DMS 273 (cell line): ENCODE data around the gene SLC2A5.

Experiments used
- DNase-seq: peaks from one replicate; lab custom pipeline; 2025; ENCODE audit not compliant: unreplicated experiment; lab: John Stamatoyannopoulos, UW

SLC2A5 gene

GRCh38 chr1:9093581-9093980, 24.1 kb upstream of the SLC2A5 start:
- DNase-seq = no peak

DNA sequence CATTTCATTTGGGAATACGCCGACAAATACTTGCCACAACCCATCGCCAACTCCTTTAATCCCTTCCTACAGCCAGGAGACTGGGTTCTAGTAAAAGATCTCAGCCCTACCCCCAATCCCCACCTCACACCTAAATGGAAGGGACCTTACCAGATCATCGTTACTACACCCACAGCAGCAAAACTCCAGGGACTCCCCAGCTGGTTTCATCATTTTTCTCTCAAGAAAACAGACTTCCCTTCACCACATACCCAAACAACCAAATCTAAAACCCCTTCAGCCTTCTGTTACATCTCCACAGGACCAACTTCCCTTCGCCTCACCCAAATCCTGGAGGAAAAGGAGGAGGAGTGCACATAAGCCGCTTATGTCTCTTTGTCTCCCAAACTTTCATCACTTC, 23.7 kb upstream of the SLC2A5 start:
- DNase-seq = no peak

DNA sequence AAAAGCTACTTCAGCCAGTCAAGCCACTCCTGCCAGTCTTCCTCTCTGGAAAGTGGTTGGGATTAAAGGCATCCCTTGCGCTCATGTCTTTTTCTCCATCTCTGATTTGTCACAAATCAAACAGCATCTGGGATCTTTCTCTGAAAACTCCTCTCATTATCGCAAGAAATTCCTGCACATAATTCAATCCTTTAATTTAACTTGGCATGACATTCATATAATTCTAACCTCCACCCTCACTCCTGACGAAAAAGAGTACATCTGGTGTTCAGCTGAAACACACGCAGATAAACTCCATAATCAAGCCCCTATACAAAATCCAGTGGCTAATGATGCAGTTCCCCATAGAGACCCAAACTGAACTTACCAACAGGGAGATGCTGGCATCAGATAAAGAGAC, 19.4 kb upstream of the SLC2A5 start:
- DNase-seq = no peak

DNA sequence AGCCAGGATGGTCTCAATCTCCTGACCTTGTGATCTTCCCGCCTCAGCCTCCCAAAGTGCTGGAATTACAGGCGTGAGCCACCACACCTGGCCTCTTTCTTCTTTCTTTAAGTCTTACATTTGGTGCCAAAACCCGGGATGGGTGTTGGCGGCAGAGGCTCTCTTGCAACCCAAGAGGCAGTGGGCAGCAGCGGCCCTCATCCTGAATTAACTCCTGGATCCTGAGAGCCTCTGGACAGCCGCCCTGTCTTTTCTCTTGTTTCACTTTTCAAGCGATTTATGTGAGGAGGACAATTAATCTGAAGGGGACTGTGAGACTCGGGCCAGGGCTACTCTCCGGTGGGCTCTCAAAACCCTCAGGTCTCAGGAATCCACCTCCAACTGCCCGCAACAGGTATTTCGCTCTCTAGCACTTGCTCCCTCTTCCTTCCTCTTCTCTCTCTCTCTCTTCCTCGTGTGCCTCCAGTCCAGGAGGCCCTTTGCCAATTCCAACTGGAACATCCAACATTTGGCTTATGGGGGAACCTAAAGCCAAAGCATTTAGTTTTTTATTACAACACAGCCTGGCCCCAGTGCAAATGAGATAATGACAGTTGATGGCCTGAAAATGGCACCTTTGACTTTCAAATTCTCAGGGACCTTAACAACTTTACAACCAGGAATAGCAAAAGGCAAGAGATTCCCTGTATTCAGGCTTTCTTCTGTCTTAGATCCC, 18.1 kb upstream of the SLC2A5 start:
- DNase-seq = no peak

DNA sequence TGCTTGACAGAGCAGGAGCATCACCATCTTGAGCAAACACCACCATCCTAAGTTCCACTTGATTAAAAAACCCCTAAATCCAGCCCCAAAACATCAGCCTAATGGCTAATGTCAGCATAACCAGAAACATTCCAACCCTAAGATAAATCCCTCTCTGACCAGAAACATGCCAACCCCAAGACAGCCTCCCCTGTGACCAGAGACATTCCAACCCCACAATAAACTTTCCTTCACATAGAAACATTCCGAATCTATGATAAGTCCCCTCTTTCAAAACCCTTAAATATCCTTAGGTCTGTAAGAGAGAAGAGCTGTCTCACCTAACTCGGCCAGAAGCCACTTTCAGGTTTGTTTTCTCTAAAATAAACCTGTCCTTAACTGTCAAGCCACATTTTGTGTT, 17.4 kb upstream of the SLC2A5 start:
- no peak for DNase-seq

DNA sequence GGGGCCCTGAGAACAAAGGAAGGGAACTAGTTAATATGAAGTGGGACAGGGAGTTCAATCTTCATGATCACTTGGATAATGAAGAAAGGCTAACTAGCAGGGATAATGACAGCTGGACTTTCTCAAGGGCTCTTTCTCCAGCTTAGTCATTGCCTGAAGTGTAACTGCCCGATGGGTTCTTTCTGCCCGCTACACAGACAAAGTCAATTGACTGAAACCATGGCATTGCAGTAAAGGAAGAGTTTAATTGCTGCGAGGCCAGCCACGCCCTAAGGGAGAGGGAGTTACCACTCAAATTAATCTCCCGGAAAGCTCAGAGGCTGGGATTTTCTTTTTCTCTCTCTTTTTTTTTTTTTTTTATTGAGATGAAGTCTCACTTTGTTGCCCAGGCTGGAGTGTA, 16.6 kb upstream of the SLC2A5 start:
- DNase-seq = no peak

GRCh38 chr1:9085306-9085940, 16.0 kb upstream of the SLC2A5 start:
- DNase-seq = no peak

GRCh38 chr1:9084906-9085305, 15.5 kb upstream of the SLC2A5 start:
- no peak for DNase-seq

DNA sequence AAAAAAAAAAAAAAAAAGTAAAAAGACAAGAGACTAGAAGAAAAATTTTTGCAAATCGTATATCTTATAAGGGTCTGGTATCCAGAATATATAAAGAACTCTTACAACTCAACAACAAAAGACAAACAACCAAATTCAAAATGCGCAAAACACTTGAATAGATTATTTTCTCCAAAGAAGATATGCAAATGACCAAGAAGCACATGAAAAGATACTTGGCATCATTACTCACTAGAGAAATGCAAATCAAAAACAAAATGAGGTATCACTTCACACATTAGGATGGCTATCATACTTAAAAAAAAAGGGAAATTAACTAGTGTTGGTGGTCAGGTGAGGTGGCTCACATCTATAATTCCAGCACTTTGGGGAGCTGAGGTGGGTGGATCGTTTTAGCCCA, 12.0 kb upstream of the SLC2A5 start:
- no peak for DNase-seq

GRCh38 chr1:9080705-9081291, 11.4 kb upstream of the SLC2A5 start:
- no peak for DNase-seq

- DNase-seq = no peak
Observed at GRCh38 chr1:9079988-9080704, 10.7 kb upstream of the SLC2A5 start.

GRCh38 chr1:9078752-9079500, 9.5 kb upstream of the SLC2A5 start:
- no peak for DNase-seq

DNA sequence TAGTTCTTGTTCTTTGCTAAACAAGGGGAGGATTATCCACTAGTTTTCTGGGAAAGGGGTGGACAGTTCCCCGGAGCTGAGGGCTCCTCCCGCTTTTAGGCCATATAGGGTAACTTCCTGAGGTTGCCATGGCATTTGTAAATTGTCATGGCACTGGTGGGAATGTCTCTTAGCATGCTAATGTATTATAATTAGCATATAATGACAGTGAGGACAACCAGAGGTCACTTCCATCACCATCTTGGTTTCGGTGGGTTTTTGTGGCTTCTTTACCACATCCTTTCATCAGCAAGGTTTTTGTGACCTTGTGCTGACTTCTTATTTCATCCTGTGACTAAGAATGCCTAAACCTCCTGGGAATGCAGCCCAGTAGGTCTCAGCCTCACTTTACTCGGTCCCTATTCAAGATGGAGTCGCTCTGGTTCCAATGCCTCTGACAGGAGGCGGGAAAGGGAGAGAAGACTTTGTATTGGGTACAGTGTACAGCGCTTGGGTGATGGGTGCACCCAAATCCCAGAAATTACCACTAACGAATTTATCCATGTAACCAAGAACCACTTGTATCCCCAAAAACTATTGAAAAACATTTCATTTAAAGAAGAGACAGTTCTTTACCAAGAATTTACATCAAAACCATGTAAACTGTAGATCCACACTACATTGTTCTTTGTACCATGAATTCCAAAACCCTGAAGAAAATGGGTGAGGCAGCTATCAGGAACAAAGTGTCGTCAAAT, 8.7 kb upstream of the SLC2A5 start:
- DNase-seq = no peak

DNA sequence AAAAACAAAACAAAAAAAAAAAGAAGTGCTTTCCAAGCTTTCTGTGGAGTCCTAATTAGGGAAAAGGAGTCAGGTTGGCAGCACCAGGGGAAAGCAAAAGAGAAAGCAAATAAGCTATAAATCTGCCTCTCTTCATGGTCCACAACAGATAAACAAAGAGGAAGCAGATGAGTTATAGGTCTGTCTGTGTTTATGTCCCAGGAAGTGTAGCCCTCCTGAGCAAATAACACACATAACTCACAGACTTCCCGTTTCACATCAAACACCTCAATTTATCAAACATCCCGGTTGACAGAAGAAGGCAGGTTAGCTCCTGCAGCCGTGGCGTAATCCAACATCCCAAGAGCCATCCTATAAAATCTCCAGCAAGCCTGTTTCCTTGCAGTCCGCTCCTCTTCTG, 5.6 kb upstream of the SLC2A5 start:
- no peak for DNase-seq

DNA sequence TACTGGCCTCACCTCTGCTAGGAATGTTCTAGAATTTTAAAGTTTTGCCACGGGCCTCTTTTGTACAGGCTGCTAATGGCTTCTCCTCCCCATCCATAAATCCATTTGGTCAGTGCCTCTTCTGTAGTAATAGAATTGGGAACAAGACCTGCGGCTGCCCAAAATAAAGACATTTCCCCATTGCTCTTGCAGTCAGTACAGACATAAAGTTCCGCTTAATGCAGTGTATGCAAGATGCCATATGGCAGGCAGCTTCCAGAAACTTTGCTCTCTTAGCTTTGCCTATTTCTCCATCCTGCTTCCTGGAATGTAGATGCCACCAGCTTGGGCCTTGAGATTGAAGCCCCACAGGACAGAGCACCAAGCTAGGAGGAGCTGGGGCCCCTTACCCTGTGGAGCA, 3.7 kb upstream of the SLC2A5 start:
- no peak for DNase-seq

DNA sequence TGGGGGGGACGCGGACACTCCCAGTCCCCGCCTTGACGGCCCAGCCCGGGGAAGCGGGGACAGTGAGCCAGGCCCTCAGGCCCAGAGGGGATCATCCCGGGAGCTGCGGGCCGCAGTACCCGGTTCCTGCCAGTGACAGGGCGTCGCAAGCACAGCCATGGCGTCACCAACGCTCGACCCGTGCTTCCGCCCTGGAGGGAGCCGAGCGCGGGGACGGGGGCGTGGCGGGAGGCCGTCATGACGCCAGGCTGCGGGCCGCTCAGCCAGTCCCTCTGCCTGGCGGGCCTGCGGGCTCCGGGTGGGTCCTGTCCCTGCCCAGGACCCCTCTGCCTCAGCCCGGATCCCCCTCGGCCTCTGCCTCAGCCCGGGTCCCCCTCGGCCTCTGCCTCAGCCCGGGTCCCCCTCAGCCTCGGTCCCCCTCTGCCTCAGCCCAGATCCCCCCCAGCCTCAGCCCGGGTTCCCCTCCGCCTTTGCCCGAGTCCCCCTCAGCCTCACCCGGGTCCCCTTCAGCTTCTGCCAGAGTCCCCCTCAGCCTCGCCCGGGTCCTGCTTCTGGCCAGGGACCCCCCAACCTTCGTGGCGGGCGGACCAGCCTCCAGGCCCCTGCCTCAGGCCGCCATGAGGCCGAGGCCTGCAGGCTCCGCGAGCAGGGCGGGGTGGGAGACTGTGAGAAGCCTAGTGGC, 2.3 kb upstream of the SLC2A5 start:
- no peak for DNase-seq

GRCh38 chr1:9070486-9070885, 1.1 kb upstream of the SLC2A5 start:
- no peak for DNase-seq

- DNase-seq = no peak
Observed at GRCh38 chr1:9068981-9069325, 482 bp downstream of the SLC2A5 start.

DNA sequence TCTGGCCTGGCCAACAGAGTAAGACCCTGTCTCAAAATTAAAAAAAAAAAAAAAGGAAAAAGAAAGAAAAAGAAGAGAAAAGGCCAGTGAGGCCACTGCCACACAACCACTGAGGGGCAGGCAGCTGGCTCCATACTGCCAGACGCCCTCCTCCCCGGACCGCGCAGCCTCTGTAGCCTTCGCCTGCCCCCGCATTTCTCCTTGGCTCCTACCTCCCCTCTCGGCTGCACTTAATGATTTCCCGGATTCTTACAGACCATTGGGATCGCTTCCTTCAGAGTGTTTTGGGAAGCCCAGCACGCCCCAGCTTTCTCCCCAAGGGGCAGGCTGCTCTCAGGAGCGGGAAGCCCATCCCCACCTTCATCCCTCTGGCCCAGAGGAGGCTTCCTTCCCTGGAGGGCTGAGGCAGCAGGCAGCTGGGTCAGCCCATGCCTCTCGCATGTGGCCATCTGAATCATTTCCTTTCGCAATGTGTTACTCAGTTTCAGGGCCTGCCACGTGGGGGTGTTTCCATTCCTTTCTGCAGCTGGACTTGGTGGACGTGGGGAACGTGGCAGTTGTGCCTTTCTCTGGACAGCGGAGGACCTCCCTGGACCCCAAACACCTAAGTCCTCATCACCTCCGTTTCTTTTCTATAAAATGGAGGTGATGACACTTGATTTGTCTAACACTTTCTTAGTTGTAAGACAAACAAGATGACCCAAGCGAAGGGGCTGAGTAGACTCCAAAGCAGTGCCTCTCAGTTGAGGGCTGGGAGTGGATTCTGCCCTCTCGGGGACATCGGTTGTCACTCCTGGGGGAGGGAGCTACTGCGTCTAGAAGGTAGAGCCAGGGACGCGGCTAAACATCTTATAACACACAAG, 2.3 kb downstream of the SLC2A5 start:
- peak; percentile 41 for DNase-seq
